OCI-LY7 (cell line): ENCODE measurements around the gene SH2D3C.

Experiments used
- EZH2phosphoT487 ChIP-seq: fragments of 200-600 bp; sonication (generic); IDR thresholded peaks from 2 replicates; pipeline ENCODE4 v1.6.1; 2018; ENCODE audit warnings: low read depth, borderline replicate concordance, mild to moderate bottlenecking, mixed run types, antibody characterized with exemption, low read length, moderate library complexity, mixed read lengths
- TF ChIP-seq, protein P1 (sequence below): fragments of 200-600 bp; sonication (generic); conservative IDR thresholded peaks from 2 replicates; pipeline ENCODE4 v1.5.1; 2014; ENCODE audit warnings: mild to moderate bottlenecking, antibody characterized with exemption, low read length, moderate library complexity, mixed read lengths

- TF ChIP-seq, protein P1, sequence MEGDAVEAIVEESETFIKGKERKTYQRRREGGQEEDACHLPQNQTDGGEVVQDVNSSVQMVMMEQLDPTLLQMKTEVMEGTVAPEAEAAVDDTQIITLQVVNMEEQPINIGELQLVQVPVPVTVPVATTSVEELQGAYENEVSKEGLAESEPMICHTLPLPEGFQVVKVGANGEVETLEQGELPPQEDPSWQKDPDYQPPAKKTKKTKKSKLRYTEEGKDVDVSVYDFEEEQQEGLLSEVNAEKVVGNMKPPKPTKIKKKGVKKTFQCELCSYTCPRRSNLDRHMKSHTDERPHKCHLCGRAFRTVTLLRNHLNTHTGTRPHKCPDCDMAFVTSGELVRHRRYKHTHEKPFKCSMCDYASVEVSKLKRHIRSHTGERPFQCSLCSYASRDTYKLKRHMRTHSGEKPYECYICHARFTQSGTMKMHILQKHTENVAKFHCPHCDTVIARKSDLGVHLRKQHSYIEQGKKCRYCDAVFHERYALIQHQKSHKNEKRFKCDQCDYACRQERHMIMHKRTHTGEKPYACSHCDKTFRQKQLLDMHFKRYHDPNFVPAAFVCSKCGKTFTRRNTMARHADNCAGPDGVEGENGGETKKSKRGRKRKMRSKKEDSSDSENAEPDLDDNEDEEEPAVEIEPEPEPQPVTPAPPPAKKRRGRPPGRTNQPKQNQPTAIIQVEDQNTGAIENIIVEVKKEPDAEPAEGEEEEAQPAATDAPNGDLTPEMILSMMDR = no peak
- TF ChIP-seq EZH2phosphoT487 = no peak
These were observed 17.4 kb downstream of the SH2D3C start for GRCh38 chr9:127761061-127761460.
